A673 (cell line): ENCODE results near the gene GH2.

Source experiments
- CTCF ChIP-seq: fragments of 300-800, 200-600 bp; sonication (generic); conservative IDR thresholded peaks from 2 replicates; pipeline ENCODE4 v1.5.1; 2017; ENCODE audit warnings: low read depth, mild to moderate bottlenecking, antibody characterized with exemption, low read length, moderate library complexity, mixed read lengths
- EZH2 ChIP-seq: fragments of 200-600 bp; sonication (generic); IDR thresholded peaks from 2 replicates; pipeline ENCODE4 v1.6.1; 2017; ENCODE audit warnings: borderline replicate concordance, low read depth, mild to moderate bottlenecking, mixed read lengths, antibody characterized with exemption, low read length; ENCODE audit not compliant: poor library complexity, severe bottlenecking

- TF ChIP-seq CTCF, result no peak
- no peak for TF ChIP-seq EZH2
These were observed 31.3 kb downstream of the GH2 start for GRCh38 chr17:63850401-63850800.
